Ovary (tissue), 3 donors: ENCODE data around the gene EPAS1.

ENCODE experiments used
- CTCF ChIP-seq, 3 donors: fragments of 450-650 bp in 2 of 3; fragments of 200-600 bp in 1 of 3; IDR thresholded peaks; one replicate each; pipeline versions ENCODE4 v1.5.1 to v1.8.0; 2016 to 2022; ENCODE audit warnings: antibody characterized with exemption in 3 of 3, mild to moderate bottlenecking in 1 of 3
- POLR2A ChIP-seq: fragments of 450-650 bp; IDR thresholded peaks from one replicate; pipeline ENCODE4 v1.6.1; 2017; ENCODE audit warnings: antibody characterized with exemption, mild to moderate bottlenecking, moderate library complexity
- donor health status: DM: no; HTN: no; CAD: no.

GRCh38 chr2:46264447-46264846 is 32.8 kb upstream of the EPAS1 start:
- TF ChIP-seq CTCF (IDR thresholded peaks at IDR 0.05) (no peak), POLR2A (no peak)
